GM21723 (cell line): ENCODE results near the gene GGN.
A peak's percentile ranks its signal among the peaks of the same experiment; 100 is the strongest.

Experiments
- ATAC-seq: cut with Tn5 transposase; IDR thresholded peaks from one replicate; pipeline ENCODE4 v1.9.1; 2021; ENCODE audit warnings: mild to moderate bottlenecking, moderate library complexity; ENCODE audit not compliant: unreplicated experiment

GGN gene, protein sequence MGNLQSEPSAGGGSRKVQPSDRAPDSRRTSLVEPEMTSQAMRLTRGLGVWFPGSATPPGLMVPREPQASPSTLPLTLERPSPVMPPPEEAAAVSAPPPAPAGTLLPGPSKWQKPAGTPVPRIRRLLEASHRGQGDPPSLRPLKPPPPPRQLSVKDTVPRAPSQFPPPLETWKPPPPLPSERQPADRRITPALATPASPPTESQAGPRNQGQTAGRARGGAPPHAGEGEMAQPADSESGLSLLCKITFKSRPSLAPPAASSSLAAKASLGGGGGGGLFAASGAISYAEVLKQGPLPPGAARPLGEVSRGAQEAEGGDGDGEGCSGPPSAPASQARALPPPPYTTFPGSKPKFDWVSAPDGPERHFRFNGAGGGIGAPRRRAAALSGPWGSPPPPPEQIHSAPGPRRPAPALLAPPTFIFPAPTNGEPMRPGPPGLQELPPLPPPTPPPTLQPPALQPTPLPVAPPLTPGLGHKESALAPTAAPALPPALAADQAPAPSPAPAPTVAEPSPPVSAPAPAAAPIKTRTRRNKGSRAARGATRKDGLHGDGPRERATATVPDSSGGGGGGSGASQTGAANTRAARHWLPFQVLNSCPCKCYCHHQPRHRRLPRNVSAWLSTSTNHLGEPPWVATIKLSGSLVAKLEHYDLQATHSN

DNA sequence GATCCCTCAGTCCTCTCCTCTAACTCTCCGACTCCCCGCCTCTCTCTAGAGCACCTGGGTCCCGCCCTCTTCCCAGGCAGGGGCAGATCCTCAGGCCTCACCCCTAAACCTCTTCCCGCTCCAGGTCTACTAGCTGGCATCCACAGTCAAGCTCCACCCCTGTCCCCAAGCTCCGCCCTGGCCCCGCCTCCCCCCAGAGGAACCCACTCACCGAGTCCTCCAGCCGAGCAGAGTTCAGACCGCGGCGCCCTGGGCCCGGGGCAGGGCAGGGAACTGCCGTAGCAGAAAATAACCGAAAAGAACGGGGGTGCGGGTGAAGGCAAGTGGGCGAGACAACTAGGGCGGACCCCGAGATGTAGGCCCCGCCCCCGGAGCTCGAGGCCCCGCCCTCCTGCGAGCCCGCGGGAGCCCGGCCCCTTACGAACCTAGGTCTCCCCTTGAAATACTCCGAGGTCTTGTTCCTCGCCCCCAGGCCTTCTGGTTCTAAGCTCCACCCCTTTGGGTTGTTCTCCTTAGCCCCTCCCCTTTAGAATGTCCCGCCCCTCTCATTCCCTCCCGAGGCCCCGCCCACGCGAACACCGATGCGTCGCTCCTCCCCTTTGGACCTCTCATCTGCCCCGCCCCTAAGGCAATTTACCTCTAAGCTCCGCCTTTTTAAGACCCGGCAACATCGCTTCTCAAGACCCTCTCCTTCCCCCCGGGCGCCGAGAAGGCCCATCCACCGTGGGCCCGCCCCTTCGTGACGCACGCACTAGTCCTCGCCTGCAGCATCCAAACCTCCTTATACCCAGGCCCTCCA lies at the start of gene GGN:
GGN (minus strand) TSS at position 485 of the 799 bp plus-strand sequence. CDS start 773 bp downstream, outside the sequence.
- ATAC-seq, result peak; percentile 50

- no peak for ATAC-seq
Measured at GRCh38 chr19:38437295-38437694, 49.5 kb upstream of the GGN start.

DNA sequence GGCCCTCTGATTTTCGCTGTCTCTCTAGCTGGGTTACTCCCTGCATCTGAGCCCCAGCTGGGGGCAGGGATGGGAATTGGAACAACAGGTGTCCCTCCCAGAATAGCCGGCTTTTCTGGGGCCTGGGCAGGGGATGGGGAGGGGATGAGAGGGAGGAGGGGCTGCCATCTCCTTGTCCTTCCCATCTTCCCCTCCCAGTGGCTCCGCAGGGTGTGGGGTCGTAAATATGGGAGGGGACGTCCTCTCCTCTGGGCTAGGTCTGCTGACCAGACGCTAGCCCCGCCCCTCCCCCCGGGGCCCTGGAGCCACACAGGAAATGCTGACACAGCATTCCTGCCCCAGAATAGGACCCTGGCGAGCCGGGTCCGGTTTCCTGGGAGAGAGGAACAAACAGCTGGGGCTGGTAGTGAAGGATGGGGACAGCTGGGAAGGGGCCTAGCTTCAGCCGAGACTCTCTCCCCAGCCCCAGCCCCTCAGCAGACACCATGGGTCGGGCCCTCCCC lies 46.8 kb upstream of the GGN start:
- ATAC-seq, result no peak

GRCh38 chr19:38433268-38433733 lies 45.5 kb upstream of the GGN start, which contains the start of gene RYR1:
Gene RYR1, plus strand, starts transcription at chr19:38433691. Its CDS starts 139 bp downstream, at chr19:38433830.
- no peak for ATAC-seq

- ATAC-seq, result no peak
Measured at GRCh38 chr19:38430931-38431330, 43.1 kb upstream of the GGN start.

DNA sequence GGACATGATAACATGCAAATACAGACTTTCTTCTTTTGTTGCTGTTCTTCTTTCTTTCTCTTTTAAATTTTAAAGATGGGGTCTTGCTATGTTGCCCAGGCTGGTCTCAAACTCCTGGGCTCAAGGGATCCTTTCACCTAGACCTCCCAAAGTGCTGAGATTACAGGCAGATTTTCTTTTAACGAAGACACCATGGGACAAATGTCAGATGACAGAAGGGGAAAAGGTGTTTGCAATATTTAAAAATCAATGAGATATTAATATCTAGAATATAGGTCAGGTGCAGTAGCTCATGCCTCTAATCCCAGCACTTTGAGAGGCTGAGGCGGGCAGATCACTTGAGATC lies 42.0 kb upstream of the GGN start:
- ATAC-seq, result no peak

- ATAC-seq, result no peak
Measured at GRCh38 chr19:38429055-38429810, 41.4 kb upstream of the GGN start.

DNA sequence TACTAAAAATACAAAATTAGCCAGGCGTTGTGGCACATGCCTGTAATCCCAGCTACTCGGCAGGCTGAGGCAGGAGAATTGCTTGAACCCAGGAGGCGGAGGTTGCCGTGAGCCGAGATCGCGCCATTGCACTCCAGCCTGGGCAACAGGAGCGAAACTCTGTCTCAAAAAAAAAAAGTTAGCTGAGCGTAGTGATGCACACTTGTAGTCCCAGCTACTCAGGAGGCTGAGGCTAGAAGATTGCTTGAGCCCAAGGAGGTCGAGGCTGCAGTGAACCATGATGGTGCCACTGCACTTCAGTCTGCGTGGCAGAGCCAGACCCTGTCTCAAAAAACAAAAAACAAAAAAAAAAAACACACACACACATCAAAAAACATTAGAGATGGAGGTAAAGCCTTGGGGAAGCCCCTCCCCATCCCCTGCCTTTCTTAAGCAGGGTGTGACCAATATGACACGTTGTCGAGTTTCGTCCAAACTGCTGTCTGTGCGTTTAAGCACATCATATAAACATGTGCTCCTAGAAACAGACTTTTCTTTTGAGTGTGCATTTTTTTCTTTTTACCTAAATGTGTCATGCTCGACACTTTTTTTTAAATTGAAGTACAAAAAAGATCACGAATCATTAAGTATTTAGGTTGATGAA lies 39.3 kb upstream of the GGN start:
- peak; percentile 61 for ATAC-seq

DNA sequence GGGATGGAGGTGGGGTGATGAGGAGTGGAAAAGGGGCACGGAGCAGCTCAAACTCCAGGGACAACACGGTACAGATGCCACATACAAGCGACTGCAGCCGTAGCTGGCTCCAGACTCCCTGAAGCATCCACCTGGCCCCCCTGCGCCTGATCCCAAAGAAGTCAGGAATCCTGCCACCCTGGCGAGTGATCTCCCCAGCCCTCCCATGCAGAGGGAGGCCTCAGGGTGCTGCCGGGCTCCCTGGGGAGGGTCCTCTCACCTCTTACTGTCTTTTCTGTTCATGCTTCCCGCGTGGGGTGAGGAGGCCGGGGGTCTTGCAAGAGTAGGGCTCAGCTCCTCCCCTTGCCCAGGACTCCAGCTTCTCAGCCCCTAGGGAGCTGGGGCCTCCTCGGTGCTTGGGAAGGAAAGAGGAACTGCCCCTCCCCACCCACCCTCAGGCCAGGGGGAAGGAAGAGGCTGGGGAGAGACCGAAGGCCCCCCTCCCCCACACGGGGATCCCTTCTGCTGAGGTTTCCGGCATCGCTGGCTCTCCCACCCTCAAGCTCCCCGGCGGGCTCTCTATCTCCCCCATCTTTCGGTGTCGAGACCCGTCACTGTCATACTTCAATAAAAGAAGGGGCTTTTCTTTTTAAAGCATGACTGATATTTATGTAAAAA lies 38.1 kb upstream of the GGN start, which contains the start of gene RASGRP4:
RASGRP4 (minus strand) TSS at position 410 of the 657 bp plus-strand sequence; CDS start at position 282, 128 bp downstream.
- ATAC-seq, result no peak

- no peak for ATAC-seq
Measured at GRCh38 chr19:38425222-38425809, 37.5 kb upstream of the GGN start.

DNA sequence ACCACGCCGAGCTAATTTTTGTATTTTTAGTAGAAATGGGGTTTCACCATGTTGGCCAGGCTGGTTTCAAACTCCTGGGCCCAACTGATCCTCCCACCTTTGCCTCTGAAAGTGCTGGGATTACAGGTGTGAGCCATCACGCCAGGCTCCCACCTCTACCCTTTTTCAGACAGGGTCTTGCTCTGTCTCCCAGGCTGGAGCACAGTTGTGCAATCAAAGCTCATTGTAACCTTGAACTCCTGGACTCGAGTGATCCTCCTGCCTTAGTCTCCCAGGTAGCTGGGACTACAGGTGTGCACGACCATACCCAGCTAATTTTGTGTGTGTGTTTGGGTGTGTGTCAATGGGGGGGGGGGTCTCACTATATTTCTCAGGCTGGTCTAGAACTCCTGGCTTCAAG lies 36.4 kb upstream of the GGN start:
- no peak for ATAC-seq

GRCh38 chr19:38422438-38422837 lies 34.6 kb upstream of the GGN start:
- no peak for ATAC-seq

- ATAC-seq, result no peak
Measured at GRCh38 chr19:38421856-38422255, 34.0 kb upstream of the GGN start.

DNA sequence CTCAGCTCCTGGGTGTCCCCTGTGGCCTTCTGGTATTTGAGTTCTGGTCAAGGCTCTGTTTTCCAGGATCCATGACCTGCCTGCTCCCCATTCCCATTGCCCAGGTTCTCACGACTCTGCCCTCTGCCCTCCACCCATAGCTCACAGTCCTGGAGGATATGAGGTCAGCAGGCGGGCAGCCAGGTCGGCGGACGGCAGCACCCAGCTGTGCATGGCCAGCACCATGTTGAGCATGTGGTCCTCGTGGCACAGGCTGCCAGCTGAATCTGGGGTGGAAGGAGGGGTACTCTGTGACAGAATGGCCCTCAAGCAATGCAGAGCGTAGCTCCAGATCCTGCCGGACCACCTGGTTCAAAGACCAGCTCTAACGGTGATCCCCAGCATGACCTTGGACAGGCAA lies 33.1 kb upstream of the GGN start:
- ATAC-seq, result no peak

GRCh38 chr19:38417544-38418506 lies 30.0 kb upstream of the GGN start:
- ATAC-seq, result no peak

DNA sequence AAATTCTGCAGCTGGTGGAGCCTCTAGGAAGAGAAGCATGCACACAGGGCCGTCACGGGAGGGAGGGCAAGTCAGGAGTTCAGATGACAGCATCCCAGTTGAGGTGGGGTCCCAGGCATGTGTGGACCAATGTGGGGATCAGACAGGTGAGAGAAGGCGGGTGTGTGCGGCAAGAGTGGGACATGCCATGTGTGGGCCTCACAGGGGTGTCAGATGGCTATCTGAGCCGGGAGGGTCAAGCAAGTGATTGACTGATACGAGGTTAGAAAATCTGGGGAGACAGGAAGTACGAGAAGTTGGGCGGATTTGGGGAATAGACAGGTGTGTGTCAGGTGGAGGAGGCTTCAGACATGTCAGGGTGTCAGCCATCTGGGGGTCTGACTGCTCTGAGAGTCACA lies 29.3 kb upstream of the GGN start:
- ATAC-seq, result no peak

DNA sequence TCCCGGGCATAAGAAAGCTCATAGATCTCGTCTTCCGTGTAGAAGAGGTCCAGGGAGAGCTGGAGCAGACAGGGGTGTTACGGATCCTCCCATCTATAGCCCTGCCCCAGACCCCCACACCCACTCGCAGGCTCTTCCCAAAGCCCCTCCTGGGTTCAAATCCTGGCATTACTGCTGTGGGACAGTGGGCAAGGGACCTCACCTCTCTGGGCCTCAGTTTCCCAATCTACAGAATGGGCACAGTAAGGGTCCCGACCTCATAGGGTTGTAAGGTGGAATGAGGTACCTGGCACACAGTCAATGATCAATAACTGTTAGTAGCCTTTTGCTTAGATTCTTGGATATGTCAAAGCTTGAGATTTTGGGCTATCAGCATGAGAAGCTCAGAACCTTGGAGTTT lies 25.6 kb upstream of the GGN start:
- no peak for ATAC-seq

- no peak for ATAC-seq
Measured at GRCh38 chr19:38412961-38413360, 25.1 kb upstream of the GGN start.
